D721Med (cell line): ENCODE measurements around the gene UBIAD1.
A peak's percentile ranks its signal among the peaks of the same experiment; 100 is the strongest.

Experiments used
- DNase-seq: peaks from one replicate; pipeline ENCODE4 v3.0.0; 2011; ENCODE audit warnings: low spot score; ENCODE audit not compliant: insufficient read length
- FAIRE-seq: peaks from 2 replicates; lab custom pipeline; 2011; peaks lifted over from hg19 to GRCh38; lab: Jason Lieb, UNC
- CTCF ChIP-seq: IDR thresholded peaks from 2 replicates; pipeline ENCODE4 v1.5.1; 2012; ENCODE audit warnings: mild to moderate bottlenecking, control low read depth; ENCODE audit not compliant: insufficient read depth; ENCODE audit errors: missing control alignments

Gene UBIAD1

GRCh38 chr1:11314959-11315358, 42.0 kb downstream of the UBIAD1 start:
- TF ChIP-seq CTCF, result no peak
- FAIRE-seq (no peak), DNase-seq (no peak)

GRCh38 chr1:11316701-11317100, 43.7 kb downstream of the UBIAD1 start:
- no peak for TF ChIP-seq CTCF
- FAIRE-seq (no peak), DNase-seq (no peak)

- DNase-seq, result no peak
- no peak for TF ChIP-seq CTCF
- FAIRE-seq, result no peak
Observed at GRCh38 chr1:11318982-11319381, 46.0 kb downstream of the UBIAD1 start.

GRCh38 chr1:11320153-11320936, 47.3 kb downstream of the UBIAD1 start:
- TF ChIP-seq CTCF, result peak; percentile 68
- FAIRE-seq (no peak), DNase-seq (peak; percentile 57)

- DNase-seq (no peak), FAIRE-seq (no peak)
- TF ChIP-seq CTCF, result no peak
Observed at GRCh38 chr1:11321656-11322491, 48.9 kb downstream of the UBIAD1 start.

- no peak for DNase-seq
- TF ChIP-seq CTCF, result no peak
- no peak for FAIRE-seq
Observed at GRCh38 chr1:11324567-11325165, 51.7 kb downstream of the UBIAD1 start.
